ENCODE measurements around the gene ZNF212.
"Not testable (repeated sequence)": the region's sequence is repeated elsewhere in the genome, so short reads cannot be mapped to it uniquely, and the experiment has no call there.

Gene ZNF212

GRCh38 chr7:149251518-149251917 is 12.1 kb downstream of the ZNF212 start:
- in situ Hi-C loops (cut with HindIII; ENCODE audit: low sequenced_read_pairs), result loop anchor here (5.0 to 10.0 kb wide), 3 partner anchors 51 to 107 kb away; partner anchors contain the start of genes ZNF282 and ZNF398

DNA sequence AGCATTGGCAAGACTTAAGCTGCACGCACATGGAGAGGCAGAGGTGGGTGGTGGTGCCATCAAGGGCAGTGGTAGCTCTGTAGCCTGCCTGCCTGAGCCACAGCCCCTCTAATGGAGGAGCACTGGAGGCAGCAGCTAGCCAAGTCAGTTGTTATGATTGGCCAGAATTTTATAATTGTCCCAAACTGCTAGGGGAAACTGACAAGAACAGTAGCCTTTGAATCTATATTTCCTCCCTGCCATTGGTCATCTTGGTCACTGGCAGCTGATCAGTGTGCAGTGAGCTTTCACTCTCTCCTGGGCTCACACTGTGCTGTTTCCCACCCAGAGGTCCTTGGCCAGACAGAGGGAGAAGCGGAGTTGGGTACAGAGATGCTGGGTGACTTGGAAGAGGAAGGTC is 12.9 kb downstream of the ZNF212 start:
- in situ Hi-C loops (cut with HindIII; ENCODE audit: low sequenced_read_pairs), result loop anchor here (5.0 to 10.0 kb wide), 3 partner anchors 50 to 108 kb away; partner anchors contain the start of genes ZNF282 and ZNF398

DNA sequence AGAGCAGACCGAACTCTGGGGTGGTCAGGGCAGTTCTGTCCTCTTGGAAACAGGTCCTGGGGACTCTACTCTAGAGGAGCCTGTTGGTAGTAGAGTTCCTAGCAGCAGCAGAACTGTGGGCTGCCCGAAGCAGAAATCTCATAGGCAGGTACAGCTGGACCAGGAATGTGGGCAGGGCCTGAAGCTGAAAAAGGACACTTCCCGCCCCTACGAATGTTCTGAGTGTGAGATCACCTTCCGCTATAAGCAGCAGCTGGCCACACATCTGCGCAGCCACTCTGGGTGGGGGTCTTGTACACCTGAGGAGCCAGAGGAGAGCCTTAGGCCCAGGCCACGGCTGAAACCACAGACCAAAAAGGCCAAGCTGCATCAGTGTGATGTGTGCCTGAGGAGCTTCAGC is 14.2 kb downstream of the ZNF212 start:
- in situ Hi-C loops (cut with HindIII; ENCODE audit: low sequenced_read_pairs), result loop anchor here (5.0 to 10.0 kb wide), 3 partner anchors 49 to 109 kb away; partner anchors contain the start of genes ZNF282 and ZNF398

DNA sequence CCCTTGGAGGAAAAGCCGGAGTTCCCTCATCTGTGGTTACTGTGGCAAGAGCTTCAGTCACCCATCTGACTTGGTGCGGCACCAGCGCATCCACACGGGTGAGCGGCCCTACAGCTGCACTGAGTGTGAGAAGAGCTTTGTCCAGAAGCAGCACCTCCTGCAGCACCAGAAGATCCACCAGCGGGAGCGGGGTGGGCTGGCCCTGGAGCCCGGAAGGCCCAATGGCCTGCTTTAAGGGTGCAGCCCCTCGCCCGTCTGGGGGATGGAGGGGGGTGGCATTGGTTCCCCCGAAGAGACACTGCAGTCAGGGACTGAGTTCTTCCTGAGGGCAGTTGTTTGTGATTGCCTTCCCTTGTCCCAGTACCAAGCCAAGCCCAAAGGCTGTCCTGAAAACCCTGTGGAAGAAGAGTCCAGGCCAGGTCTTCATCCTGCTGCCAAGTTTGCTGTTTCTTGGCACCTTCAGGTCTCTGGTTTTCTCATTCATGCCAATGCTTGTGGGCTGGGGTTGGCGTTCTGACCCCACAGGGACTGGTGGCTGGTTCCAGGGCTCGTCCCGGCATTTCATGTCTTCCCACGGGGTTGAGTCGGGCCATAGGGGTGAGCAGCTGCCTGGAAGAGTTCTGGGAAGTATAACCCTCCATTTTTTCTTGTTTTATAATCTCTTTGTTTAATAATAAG is 14.9 kb downstream of the ZNF212 start:
- in situ Hi-C loops (cut with HindIII; ENCODE audit: low sequenced_read_pairs), result loop anchor here (5.0 to 10.0 kb wide), 3 partner anchors 48 to 110 kb away; partner anchors contain the start of genes ZNF282 and ZNF398

DNA sequence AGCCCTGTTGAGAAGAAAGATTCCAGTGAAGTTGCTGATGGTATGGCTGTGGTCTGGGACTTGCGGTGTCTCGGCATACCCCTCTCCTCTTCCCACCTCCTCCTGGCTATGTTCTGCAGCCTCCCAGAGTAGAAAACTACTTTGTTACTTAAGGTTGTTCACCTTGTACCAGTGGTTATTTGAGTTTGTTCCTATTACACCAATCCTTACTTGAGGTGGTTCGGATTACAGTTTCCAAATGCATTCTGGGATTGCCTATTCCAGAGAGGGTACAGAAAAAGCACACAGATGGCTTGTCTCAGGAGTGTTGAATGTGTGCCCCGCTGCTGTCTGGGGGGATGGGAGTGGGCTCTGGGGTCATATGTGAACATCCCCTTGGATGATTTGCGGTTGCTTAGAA is 15.7 kb downstream of the ZNF212 start:
- in situ Hi-C loops (cut with HindIII; ENCODE audit: low sequenced_read_pairs), result loop anchor here (10.0 kb wide), 1 partner anchor 110 kb away; the partner anchor contains the start of gene ZNF398

DNA sequence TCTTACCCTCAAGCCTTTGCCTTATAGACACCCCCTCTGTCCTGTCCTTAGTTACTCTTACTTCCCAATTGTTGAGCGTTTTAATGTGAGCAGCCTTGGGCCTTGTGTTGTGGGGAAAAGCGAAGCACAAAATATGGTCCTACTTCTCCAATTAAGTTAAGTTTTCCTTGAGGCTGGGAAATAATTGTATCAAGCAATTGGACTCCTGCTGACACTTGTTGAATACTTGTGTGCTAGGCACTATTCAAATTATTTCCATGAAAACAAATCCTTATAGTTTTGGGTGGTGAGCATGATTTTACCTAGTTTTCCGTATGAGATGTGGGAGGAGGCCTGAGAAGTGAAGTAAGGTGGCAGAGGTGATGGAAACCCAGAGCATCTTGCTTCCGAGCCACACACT is 17.1 kb downstream of the ZNF212 start:
- in situ Hi-C loops (cut with HindIII; ENCODE audit: low sequenced_read_pairs), result loop anchor here (10.0 kb wide), 1 partner anchor 112 kb away; the partner anchor contains the start of gene ZNF398

GRCh38 chr7:149257146-149257545 is 17.7 kb downstream of the ZNF212 start:
- in situ Hi-C loops (cut with HindIII; ENCODE audit: low sequenced_read_pairs), result loop anchor here (10.0 kb wide), 1 partner anchor 112 kb away; the partner anchor contains the start of gene ZNF398

GRCh38 chr7:149261316-149261828 is 21.9 kb downstream of the ZNF212 start:
- in situ Hi-C loops (cut with HindIII; ENCODE audit: low sequenced_read_pairs), result no loop called here

- in situ Hi-C loops (cut with HindIII; ENCODE audit: low sequenced_read_pairs), result no loop called here
Observed at GRCh38 chr7:149261829-149262617, 22.6 kb downstream of the ZNF212 start, which contains the start of gene ZNF783. ZNF783 (plus strand) TSS chr7:149262196; CDS start chr7:149262334, 138 bp downstream.

DNA sequence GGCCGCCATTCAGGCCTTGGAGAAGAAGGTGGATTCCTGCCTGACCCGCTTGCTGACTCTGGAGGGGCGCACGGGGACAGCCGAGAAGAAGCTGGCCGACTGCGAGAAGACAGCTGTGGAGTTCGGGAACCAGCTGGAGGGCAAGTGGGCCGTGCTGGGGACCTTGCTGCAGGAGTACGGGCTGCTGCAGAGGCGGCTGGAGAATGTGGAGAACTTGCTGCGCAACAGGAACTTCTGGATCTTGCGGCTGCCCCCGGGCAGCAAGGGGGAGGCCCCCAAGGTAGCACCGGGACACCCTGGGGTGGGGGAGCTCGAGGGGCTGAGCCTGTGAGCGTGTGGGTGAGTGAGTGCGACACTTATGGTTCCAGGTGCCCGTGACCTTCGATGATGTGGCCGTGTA is 27.0 kb downstream of the ZNF212 start:
- in situ Hi-C loops (cut with HindIII; ENCODE audit: low sequenced_read_pairs), result no loop called here

DNA sequence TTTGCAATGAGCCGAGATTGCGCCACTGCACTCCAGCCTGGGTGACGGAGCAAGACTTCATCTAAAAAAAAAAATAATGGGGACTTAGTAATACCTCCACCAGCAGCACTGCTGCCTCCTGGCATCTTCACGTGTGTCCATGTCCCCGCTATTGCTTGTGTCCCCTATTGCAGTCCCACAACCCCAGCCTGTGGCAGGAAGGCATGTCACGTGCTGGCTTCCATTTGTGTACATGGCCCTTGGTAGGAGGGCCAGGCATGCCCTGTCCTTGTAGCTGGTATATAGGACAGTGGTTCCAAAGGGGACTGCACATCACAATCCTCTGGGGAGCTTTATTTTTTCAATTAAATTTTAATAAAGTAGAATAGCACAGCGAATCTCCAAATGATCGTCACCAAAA is 28.3 kb downstream of the ZNF212 start:
- in situ Hi-C loops (cut with HindIII; ENCODE audit: low sequenced_read_pairs), result no loop called here

DNA sequence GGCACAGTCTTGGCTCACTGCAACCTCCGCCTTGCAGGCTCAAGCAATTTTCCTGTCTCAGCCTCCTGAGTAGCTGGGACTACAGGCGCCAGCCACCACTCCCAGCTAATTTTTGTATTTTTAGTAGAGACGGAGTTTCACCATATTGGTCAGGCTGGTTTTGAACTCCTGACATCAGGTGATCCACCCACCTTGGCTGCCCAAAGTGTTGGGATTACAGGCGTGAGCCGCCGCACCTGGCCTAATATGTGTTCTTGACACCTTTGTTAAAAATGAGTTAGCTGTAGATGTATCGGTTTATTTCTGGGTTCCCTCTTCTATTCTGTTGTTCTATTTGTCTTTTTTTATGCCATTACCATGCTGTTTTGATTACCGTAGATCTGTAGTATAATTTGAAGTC is 35.0 kb downstream of the ZNF212 start:
- in situ Hi-C loops (cut with HindIII; ENCODE audit: low sequenced_read_pairs), result not testable (repeated sequence)

- in situ Hi-C loops (cut with HindIII; ENCODE audit: low sequenced_read_pairs), result no loop called here
Observed at GRCh38 chr7:149277871-149278270, 38.4 kb downstream of the ZNF212 start.

GRCh38 chr7:149278396-149278795 is 38.9 kb downstream of the ZNF212 start:
- in situ Hi-C loops (cut with HindIII; ENCODE audit: low sequenced_read_pairs), result no loop called here

- in situ Hi-C loops (cut with HindIII; ENCODE audit: low sequenced_read_pairs), result no loop called here
Observed at GRCh38 chr7:149279111-149279743, 39.8 kb downstream of the ZNF212 start.

DNA sequence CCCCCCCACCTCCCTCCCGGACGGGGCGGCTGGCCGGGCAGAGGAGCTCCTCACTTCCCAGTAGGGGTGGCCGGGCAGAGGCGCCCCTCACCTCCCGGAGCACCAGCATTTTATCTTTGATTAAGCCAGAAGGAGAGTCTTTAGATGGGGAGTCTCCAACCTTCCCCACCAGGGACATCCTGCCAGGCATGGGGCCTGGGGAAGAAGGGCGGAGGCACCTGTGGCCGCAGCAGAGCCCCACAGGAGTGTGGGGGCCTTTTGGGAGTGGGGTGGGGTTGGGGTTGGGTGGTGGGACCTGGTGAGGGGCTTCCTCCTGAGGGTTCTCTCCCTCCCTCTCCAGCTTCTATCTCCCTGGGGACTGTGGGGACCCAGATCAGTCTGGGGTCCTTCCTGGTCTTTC is 40.7 kb downstream of the ZNF212 start:
- in situ Hi-C loops (cut with HindIII; ENCODE audit: low sequenced_read_pairs), result no loop called here

- in situ Hi-C loops (cut with HindIII; ENCODE audit: low sequenced_read_pairs), result no loop called here
Observed at GRCh38 chr7:149280661-149281507, 41.4 kb downstream of the ZNF212 start.

DNA sequence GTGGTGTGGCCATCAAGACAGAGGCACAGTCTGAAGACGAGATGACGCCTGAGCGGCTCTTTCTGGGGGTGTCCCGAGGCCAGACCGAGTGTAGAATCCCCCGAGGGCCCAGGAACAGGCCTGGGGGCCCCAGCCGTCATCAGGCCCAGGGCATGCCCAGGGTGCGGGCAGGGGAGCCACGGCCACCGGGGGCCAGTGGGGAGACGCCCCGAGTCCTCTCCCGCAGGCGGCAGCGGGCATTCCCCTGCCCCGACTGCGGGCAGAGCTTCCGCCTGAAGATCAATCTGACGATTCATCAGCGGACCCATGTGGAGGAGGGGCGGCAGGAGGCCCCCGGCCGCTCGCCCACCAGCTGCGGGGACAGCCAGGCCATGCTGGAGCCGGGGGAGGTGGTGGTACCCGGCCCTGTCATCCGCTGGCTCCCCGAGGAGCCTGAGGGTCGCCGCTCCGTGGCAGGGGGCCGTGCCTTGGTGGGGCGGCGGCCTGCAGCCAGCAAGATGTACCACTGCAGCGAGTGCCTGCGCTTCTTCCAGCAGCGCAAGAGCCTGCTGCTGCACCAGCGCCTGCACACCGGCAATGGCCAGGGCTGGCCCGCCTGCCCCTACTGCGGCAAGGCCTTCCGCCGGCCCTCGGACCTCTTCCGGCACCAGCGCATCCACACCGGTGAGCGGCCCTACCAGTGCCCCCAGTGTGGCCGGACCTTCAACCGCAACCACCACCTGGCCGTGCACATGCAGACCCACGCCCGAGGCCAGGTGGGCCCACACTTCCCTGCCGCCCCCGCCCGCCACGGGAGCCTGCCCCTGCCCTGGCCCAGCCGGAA is 42.3 kb downstream of the ZNF212 start:
- in situ Hi-C loops (cut with HindIII; ENCODE audit: low sequenced_read_pairs), result no loop called here

- in situ Hi-C loops (cut with HindIII; ENCODE audit: low sequenced_read_pairs), result no loop called here
Observed at GRCh38 chr7:149282331-149282655, 42.8 kb downstream of the ZNF212 start.

Data from endothelial cell of hepatic sinusoid (primary cell).